Activated CD4-positive, alpha-beta T cell treated with anti-CD3 and anti-CD28 coated beads, Interleukin-2, amount 10 ng/mL, durations not matched to agents 7 days and 5 days (primary cell): ENCODE results near the gene FBXO11. TPM values are rescaled to one million over a fixed set of nuclear protein-coding genes. Genes with fewer than 3 reads are reported as not detected.
"Not testable (repeated sequence)": the region's sequence is repeated elsewhere in the genome, so short reads cannot be mapped to it uniquely, and the experiment has no call there.

Source experiments
- CTCF ChIA-PET: fragments of 350-600 bp; sonication (Branson Sonifier 250); formaldehyde crosslinking; loops from one replicate; lab custom pipeline; 2021; ENCODE audit warnings: antibody characterized with exemption; lab: Charles Lee
- POLR2A ChIA-PET: fragments of 350-600 bp; sonication (Branson Sonifier 250); formaldehyde crosslinking; loops from one replicate; lab custom pipeline; 2021; ENCODE audit warnings: antibody characterized with exemption; lab: Charles Lee
- DNase-seq: peaks from one replicate; pipeline ENCODE4 v3.0.0-alpha.2; 2020
- H3K27ac Mint-ChIP-seq: one replicate; pipeline ENCODE4 v1.8.0; 2021; ENCODE audit warnings: mild to moderate bottlenecking, moderate library complexity, mixed read lengths
- H3K27me3 Mint-ChIP-seq: one replicate; pipeline ENCODE4 v1.8.0; 2021; ENCODE audit warnings: mixed read lengths
- H3K36me3 Mint-ChIP-seq: one replicate; pipeline ENCODE4 v1.8.0; 2021; ENCODE audit warnings: low read depth, mixed read lengths
- H3K4me1 Mint-ChIP-seq: one replicate; pipeline ENCODE4 v1.8.0; 2021; ENCODE audit warnings: mixed read lengths
- H3K4me3 Mint-ChIP-seq: one replicate; pipeline ENCODE4 v1.8.0; 2021; ENCODE audit warnings: mild to moderate bottlenecking, moderate library complexity, mixed read lengths
- H3K9me3 Mint-ChIP-seq: one replicate; pipeline ENCODE4 v1.8.0; 2021; ENCODE audit warnings: mixed read lengths
- total RNA-seq, 2 experiments: library from RNA; stranded (reverse); gene quantifications; one replicate each; pipeline ENCODE4 v1.2.3, GENCODE V29; 2021

FBXO11 gene
- total RNA-seq = 10 to 100 TPM; 49.3 to 58.5 TPM

DNA sequence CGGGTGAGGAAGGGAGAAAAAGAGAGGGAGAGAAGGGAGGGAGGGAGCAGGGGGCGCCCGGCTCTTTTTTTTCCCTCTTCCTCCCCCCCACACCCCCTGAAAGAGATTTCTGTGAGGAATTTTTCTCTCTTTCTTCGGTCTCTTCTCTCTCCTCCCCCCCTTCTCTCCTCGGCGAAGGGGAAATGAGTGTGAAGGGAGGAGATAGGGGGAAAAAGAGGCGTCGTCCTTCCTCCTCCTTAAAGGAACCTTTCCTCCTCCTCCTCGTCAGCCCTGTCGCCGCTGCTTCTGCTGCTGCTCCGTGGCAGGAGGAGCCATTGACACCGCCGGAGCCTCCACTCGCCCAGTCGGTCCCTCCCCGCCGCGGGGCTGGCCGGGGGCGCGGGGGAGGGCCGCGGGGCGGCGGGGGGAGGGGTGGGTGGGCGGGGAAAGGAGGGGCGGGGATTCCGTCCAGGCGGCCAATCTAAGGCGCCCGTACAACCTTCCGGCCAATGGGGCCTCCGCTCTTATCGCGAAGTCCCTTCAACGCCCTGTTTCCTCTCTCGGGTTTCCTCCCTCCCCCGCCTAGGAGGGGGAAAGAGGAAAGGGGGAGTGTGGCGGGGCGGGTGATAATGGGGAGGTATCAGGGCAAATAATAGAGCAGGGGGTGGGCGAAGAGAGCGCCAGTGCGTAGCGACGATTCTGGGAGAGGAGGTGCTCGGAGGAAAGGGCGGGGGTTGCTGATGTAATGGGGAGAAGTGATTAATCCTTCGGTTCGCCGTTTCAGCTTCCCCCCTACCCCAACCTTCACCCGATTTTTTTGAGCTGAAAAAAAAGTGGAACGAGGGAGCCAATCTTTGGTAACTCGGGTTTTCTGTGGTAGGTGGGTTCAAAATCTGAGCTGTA lies at the start of gene FBXO11:
FBXO11 (minus strand) TSS at position 342 of the 882 bp plus-strand sequence. CDS start 778 bp downstream, outside the sequence.
- Mint-ChIP-seq H3K27me3 (no peaks in the 10 kb centered on the region), H3K4me3 (peak within 1 kb of the TSS; percentile 73), H3K27ac (peak within 1 kb of the TSS; percentile 91), H3K36me3 (peaks cover 7% of the 10 kb centered on the region), H3K4me1 (peaks cover 39% of the 10 kb centered on the region), H3K9me3 (no peaks in the 10 kb centered on the region)
- CTCF ChIA-PET = interaction anchor here (0.5 to 1.1 kb wide), 6 partner anchors 10 to 378 kb away, joined by 3 to 5 read pairs (median 4); no protein-coding TSS in a partner anchor
- peak; percentile 97 for DNase-seq
- POLR2A ChIA-PET = interaction anchor here (0.6 kb wide), 1 partner anchor 73 kb away, joined by 4 read pairs; no protein-coding TSS in a partner anchor

DNA sequence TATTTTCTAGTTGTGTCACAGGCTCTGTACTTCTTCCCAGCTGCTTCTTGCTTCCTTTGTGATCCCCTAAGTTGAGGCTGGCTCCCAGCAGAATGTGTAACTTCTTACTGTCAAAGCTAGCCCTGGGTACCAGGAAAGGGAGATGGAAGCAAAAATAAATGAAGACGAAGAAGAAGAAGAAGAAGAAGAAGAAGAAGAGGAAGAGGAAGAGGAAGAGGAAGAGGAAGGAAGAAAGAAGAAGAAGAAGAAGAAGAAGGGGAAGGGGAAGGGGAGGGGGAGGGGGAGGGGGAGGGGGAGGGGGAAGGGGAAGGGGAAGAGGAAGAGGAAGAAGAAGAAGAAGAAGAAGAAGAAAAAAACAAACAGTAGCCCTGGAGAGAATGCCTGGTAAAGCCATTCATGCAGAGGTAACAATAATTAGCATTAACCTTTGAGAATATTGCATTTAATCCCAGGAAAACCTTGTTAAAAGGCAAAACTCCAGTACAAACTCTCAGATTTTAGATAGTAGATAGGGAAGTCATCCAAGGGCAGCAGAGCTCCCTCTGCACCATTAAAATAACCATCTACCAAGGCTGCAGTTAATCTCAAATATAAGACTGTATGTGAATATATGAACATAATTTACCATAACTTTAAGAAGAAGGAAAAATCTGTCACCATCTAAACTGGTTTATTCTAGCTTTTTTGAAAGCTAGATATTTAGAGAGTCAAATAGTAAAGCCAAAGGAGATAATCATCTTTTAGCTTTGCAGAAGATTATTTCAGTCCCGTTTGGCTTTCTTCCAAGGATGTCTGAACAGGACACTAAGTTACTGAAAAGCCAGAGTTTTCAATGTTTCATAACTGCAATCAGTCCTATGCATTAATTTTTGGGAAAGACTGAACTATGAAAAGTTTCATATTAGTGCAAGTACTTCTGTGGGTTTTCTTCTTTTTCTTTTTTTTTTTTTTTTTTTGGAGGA lies 44.3 kb upstream of the FBXO11 start:
- POLR2A ChIA-PET = no interaction called here
- Mint-ChIP-seq H3K27me3 (peaks cover 3% of the 10 kb centered on the region), H3K4me3 (no peak overlapping the region), H3K36me3 (no peaks in the 10 kb centered on the region), H3K27ac (no peak overlapping the region), H3K9me3 (no peaks in the 10 kb centered on the region), H3K4me1 (no peaks in the 10 kb centered on the region)
- no peak for DNase-seq
- CTCF ChIA-PET = no interaction called here

DNA sequence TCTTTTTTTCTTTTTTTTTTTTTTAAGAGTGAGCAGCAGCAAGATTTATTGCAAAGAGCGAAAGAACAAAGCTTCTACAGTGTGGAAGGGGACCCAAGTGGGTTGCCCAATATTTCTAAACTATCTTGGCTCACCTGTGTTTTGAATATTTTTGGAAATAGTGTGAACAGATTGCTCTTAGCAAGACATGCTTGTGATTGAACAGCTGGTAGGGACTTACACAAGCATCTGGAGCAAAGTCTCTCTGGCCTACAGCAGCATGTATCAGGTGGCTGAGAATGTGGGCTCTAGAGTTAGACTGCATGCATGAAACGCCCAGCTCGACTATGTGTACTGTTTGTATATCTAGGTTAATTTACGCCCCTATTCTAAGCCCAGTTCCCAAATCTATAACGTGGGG lies 40.3 kb upstream of the FBXO11 start:
- Mint-ChIP-seq H3K36me3 (no peaks in the 10 kb centered on the region), H3K4me3 (no peak overlapping the region), H3K9me3 (no peaks in the 10 kb centered on the region), H3K27ac (no peak overlapping the region), H3K4me1 (no peaks in the 10 kb centered on the region), H3K27me3 (peaks cover 5% of the 10 kb centered on the region)
- CTCF ChIA-PET = interaction anchor here (1.2 kb wide), 1 partner anchor 15 kb away, joined by 3 read pairs; no protein-coding TSS in a partner anchor
- DNase-seq = no peak
- POLR2A ChIA-PET = no interaction called here

DNA sequence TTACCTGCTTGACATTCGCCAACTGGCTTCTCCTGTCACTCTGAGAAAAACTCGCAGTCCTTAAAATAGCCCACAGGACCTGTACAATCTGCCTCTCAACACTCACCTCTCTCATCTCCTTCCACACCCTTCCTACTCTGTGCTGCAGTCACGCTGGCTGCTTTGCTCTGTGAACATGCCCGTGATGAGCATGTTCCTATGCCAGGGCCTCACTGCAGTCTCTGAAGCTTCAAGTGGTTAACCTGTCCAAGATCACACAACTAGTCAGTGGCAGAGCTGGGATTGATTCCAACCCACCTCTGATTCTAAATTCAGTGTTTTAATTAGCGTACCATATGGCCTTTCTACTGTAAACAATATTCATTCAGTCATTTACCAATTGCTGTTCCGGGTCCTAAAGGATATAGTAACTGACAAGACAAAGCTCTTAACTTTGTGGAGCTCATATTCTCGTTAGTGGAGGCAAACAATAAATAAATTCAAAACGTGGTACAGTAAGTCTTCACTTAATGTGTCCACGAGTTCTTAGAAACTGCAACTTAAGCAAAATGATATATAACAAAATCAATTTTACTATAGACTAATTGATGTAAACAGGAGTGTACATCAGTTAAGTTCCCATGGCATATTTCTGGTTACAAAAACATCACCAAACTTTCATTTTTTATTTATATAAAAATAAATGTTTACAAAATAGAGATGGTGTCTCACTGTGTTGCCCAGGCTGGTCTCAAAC lies 38.9 kb upstream of the FBXO11 start:
- no peaks in the 10 kb centered on the region for H3K9me3 Mint-ChIP-seq
- ChIA-PET POLR2A (no interaction called here), CTCF (interaction anchor here (0.5 to 1.2 kb wide), 2 partner anchors 13 to 85 kb away, joined by 3 to 5 read pairs; no protein-coding TSS in a partner anchor)
- no peaks in the 10 kb centered on the region for H3K36me3 Mint-ChIP-seq
- H3K27ac Mint-ChIP-seq = no peak overlapping the region
- no peak overlapping the region for H3K4me3 Mint-ChIP-seq
- DNase-seq = no peak
- no peaks in the 10 kb centered on the region for H3K4me1 Mint-ChIP-seq
- peaks cover 2% of the 10 kb centered on the region for H3K27me3 Mint-ChIP-seq

DNA sequence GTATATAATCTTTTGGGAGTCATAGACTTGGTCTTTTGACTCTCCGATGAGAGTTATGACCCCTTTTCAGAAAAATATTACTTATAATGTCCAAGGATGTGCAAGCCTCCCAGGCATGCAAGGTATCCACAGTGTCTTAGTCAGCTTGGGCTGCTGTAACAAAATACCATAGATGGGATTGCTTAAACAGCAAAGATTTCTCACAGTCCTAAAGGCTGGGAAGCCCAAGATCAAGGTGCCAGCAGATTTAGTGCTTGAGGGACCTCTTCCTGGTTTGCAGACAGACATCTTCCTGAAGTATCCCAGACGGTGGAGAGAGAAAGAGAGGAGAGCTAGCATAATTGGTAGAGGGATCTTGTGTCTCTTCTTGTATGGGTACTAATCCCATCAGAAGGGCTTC lies 35.6 kb upstream of the FBXO11 start:
- Mint-ChIP-seq H3K4me3 (no peak overlapping the region), H3K27ac (no peak overlapping the region), H3K9me3 (no peaks in the 10 kb centered on the region), H3K27me3 (peaks cover 10% of the 10 kb centered on the region), H3K4me1 (no peaks in the 10 kb centered on the region), H3K36me3 (no peaks in the 10 kb centered on the region)
- POLR2A ChIA-PET = no interaction called here
- CTCF ChIA-PET = no interaction called here
- no peak for DNase-seq

DNA sequence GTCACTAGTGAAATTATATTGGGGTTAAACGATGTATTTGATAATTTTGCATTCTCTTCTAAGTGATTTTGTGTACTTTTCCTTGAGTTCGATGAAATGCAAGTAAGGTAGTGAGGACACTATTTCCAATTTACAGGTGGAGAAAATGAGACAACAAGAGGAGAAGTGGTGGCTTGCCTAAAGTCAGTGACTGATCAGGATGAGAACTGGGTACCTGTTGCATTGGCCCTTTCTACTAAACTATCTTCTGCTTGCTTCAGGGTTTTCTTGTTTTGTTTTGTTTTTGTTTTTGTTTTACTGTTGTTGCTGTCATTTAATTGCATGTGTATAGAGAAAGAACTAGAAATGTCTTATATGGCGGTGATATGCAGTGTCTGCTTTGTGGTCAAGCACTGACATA lies 31.4 kb upstream of the FBXO11 start:
- no peak overlapping the region for H3K27ac Mint-ChIP-seq
- H3K4me1 Mint-ChIP-seq = no peaks in the 10 kb centered on the region
- no peaks in the 10 kb centered on the region for H3K36me3 Mint-ChIP-seq
- H3K4me3 Mint-ChIP-seq = no peak overlapping the region
- DNase-seq = no peak
- no peaks in the 10 kb centered on the region for H3K9me3 Mint-ChIP-seq
- peaks cover 10% of the 10 kb centered on the region for H3K27me3 Mint-ChIP-seq
- POLR2A ChIA-PET = no interaction called here
- CTCF ChIA-PET = no interaction called here

DNA sequence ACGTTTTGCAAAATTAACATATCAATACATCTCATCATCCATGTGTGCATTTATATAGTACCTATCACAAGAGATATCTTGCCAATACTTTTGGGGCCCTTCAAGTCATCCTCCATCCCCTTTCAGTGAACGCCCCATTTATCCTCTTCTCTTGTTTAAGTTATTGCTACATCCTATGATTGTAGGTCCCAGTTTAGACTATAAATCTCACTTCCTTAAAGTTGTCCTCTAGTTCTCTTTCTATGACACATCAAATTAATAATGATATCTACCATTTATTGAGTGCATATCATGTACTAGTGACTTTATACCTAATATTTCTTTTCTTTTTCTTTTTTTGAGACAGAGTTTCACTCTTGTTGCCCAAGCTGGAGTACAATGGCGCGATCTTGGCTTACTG lies 28.8 kb upstream of the FBXO11 start:
- CTCF ChIA-PET = interaction anchor here (0.6 kb wide), 1 partner anchor 55 kb away, joined by 3 read pairs; no protein-coding TSS in a partner anchor
- Mint-ChIP-seq H3K27me3 (peaks cover 9% of the 10 kb centered on the region), H3K27ac (no peak overlapping the region)

DNA sequence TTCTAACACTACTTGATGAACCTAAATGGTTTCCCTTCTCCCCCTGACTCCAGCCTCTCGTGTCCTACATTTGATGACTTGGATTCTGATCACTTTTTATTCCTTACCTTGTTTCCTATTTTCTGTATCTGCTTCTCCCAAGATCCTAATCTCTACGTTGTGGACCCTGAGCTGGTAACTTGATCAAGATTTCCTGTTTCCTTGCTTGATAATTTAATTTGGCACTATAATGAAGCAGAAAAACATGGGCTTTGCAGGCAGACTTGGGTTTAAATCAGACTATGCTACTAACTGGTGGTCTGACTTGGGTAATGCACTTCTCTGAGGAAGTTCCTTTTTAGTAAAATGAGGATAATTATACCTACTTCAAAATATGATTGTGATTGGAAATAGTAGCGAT lies 11.7 kb upstream of the FBXO11 start:
- Mint-ChIP-seq H3K9me3 (no peaks in the 10 kb centered on the region), H3K27ac (no peak overlapping the region), H3K36me3 (no peaks in the 10 kb centered on the region), H3K4me3 (no peak overlapping the region), H3K4me1 (no peaks in the 10 kb centered on the region), H3K27me3 (no peaks in the 10 kb centered on the region)
- ChIA-PET POLR2A (no interaction called here), CTCF (interaction anchor here (1.5 to 1.6 kb wide), 2 partner anchors 18 to 66 kb away, joined by 4 read pairs; no protein-coding TSS in a partner anchor)
- DNase-seq = no peak

More for the DNA sequence above, 28.8 kb upstream of the FBXO11 start:
- Mint-ChIP-seq H3K4me1 (no peaks in the 10 kb centered on the region), H3K36me3 (no peaks in the 10 kb centered on the region), H3K4me3 (no peak overlapping the region), H3K9me3 (no peaks in the 10 kb centered on the region)
- POLR2A ChIA-PET = no interaction called here
- no peak for DNase-seq

DNA sequence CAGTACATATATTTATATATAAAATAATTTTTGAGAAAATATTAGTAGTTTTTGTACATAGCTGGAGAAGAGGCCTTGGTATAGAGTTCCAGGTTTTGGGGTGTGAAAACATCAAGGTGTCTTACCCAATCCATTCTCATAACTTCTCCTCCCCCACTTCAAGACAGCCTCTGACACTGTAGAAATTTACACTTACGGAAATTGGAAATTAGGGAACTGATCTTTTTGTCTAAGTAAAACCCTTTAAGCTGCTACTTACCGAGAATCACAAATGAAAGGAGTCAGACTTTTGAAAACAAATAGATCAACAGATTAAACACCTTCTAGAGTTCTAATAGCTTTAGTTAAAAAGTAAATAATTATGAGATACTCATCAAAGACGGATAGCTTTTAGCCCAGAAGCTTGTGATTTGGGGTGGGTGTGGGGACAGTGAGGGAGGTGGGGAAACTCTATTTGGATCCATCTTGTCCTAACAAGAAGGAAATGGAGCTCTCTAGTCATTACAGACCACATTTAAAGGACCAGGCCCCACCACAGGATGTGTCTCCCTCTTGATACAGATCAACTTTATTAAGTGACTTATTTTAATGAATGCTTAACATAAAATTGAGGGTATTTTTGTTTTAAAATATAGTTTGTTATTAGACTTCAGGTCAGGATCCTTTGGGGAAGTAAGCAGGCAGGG lies 11.1 kb upstream of the FBXO11 start:
- Mint-ChIP-seq H3K27ac (no peak overlapping the region), H3K4me3 (no peak overlapping the region), H3K4me1 (no peaks in the 10 kb centered on the region), H3K9me3 (no peaks in the 10 kb centered on the region), H3K27me3 (no peaks in the 10 kb centered on the region), H3K36me3 (no peaks in the 10 kb centered on the region)
- CTCF ChIA-PET = interaction anchor here (1.5 to 1.6 kb wide), 2 partner anchors 19 to 67 kb away, joined by 4 read pairs; no protein-coding TSS in a partner anchor
- POLR2A ChIA-PET = no interaction called here
- no peak for DNase-seq

DNA sequence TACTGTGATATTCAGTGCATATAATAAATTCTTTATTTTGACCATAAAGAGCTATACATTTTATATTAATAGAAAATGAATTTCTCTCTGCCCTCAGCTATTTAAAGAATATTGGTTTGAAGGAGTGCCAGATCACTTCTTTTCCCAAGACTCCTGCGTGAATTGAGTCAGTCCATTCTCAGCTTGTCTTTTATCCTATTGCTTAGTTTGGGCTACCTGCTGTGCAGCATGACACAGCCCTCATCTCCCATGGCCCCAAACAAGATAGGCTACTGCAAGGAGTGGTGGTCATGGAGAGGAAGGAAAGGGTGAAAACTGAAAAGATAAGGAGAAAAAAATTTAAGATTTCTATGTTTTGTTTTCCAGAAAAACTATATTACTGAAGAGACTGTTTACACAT lies 10.1 kb upstream of the FBXO11 start:
- no peaks in the 10 kb centered on the region for H3K36me3 Mint-ChIP-seq
- ChIA-PET CTCF (interaction anchor here (0.7 kb wide), 1 partner anchor 9 kb away, joined by 3 read pairs; no protein-coding TSS in a partner anchor), POLR2A (no interaction called here)
- no peaks in the 10 kb centered on the region for H3K9me3 Mint-ChIP-seq
- no peak for DNase-seq
- H3K4me3 Mint-ChIP-seq = no peak overlapping the region
- no peaks in the 10 kb centered on the region for H3K27me3 Mint-ChIP-seq
- no peak overlapping the region for H3K27ac Mint-ChIP-seq
- H3K4me1 Mint-ChIP-seq = no peaks in the 10 kb centered on the region

DNA sequence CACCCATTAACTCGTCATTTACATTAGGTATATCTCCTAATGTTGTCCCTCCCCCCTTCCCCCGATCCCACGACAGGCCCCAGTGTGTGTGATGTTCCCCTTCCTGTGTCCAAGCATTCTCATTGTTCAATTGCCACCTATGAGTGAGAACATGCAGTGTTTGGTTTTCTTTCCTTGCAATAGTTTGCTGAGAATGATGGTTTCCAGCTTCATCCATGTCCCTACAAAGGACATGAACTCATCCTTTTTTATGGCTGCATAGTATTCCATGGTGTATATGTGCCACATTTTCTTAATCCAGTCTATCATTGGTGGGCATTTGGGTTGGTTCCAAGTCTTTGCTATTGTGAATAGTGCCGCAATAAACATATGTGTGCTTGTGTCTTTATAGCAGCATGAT lies 4.4 kb upstream of the FBXO11 start:
- H3K27me3 Mint-ChIP-seq, POLR2A ChIA-PET, H3K36me3 Mint-ChIP-seq, H3K9me3 Mint-ChIP-seq, DNase-seq, CTCF ChIA-PET, H3K27ac Mint-ChIP-seq, H3K4me3 Mint-ChIP-seq: not testable (repeated sequence)
- H3K4me1 Mint-ChIP-seq = peaks cover 15% of the 10 kb centered on the region
